Nephron (organoid): ENCODE results near the gene F8.
"Not testable (repeated sequence)": the region's sequence is repeated elsewhere in the genome, so short reads cannot be mapped to it uniquely, and the experiment has no call there.

Experiments
- H3K27ac Mint-ChIP-seq, 3 experiments: 2 replicates each; pipeline ENCODE4 v1.8.0; 2020; ENCODE audit warnings: mixed read lengths in 3 of 3, mild to moderate bottlenecking in 2 of 3, moderate library complexity in 1 of 3
- H3K27me3 Mint-ChIP-seq: 2 replicates; pipeline ENCODE4 v1.8.0; 2021; ENCODE audit warnings: low read depth, mild to moderate bottlenecking, moderate library complexity, mixed read lengths
- H3K36me3 Mint-ChIP-seq: 2 replicates; pipeline ENCODE4 v1.8.0; 2020; ENCODE audit warnings: low read depth, mixed read lengths
- H3K4me1 Mint-ChIP-seq: 2 replicates; pipeline ENCODE4 v1.8.0; 2020; ENCODE audit warnings: mixed read lengths
- H3K4me3 Mint-ChIP-seq, 3 experiments: 2 replicates each; pipeline ENCODE4 v1.8.0; 2020; ENCODE audit warnings: mild to moderate bottlenecking in 3 of 3, mixed read lengths in 3 of 3, moderate library complexity in 2 of 3
- H3K9me3 Mint-ChIP-seq: 2 replicates; pipeline ENCODE4 v1.8.0; 2020; ENCODE audit warnings: mixed read lengths
- CTCF ChIP-seq, 3 experiments: fragments of 200-600 bp; sonication (generic); IDR thresholded peaks; one replicate each; pipeline ENCODE4 v1.5.0; 2021; ENCODE audit warnings: antibody characterized with exemption in 3 of 3; ENCODE audit not compliant: unreplicated experiment in 3 of 3

F8 gene

GRCh38 chrX:154914052-154914451 is 108.5 kb downstream of the F8 start:
- Mint-ChIP-seq H3K4me1 (no peaks in the 10 kb centered on the region), H3K4me3 (no peak overlapping the region), H3K9me3 (peaks cover 32% of the 10 kb centered on the region), H3K27ac (no peak overlapping the region), H3K36me3 (no peaks in the 10 kb centered on the region), H3K27me3 (no peaks in the 10 kb centered on the region)
- no peak for TF ChIP-seq CTCF (IDR thresholded peaks at IDR 0.05; ENCODE audit: unreplicated experiment in 3 of 3)

GRCh38 chrX:154910528-154910927 is 112.0 kb downstream of the F8 start:
- H3K36me3 Mint-ChIP-seq, H3K27me3 Mint-ChIP-seq, H3K4me1 Mint-ChIP-seq, H3K4me3 Mint-ChIP-seq, H3K27ac Mint-ChIP-seq: not testable (repeated sequence)
- peaks cover 32% of the 10 kb centered on the region for H3K9me3 Mint-ChIP-seq

GRCh38 chrX:154910048-154910447 is 112.5 kb downstream of the F8 start:
- H3K36me3 Mint-ChIP-seq, H3K4me3 Mint-ChIP-seq, H3K4me1 Mint-ChIP-seq, H3K27ac Mint-ChIP-seq, H3K27me3 Mint-ChIP-seq: not testable (repeated sequence)
- peaks cover 32% of the 10 kb centered on the region for H3K9me3 Mint-ChIP-seq

DNA sequence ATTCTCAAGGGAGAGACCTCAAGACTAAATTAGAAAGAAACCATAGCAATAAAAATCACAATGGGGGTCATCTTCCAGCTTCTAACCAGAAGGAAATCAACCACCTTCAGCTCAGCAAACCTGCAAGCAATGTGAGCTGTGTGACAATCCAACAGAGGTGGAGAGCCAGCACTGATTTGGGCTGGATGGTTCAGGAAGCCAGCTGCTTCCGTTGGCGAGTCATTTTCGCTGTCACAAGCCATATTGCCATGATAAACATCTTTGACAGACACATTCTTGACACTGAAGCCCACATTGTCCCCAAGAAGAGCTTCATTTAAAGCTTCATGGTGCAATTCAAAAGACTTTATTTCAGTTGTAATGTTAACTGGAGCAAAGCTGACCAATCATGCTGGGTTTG is 113.7 kb downstream of the F8 start:
- Mint-ChIP-seq H3K4me3 (no peak overlapping the region), H3K27ac (no peak overlapping the region), H3K4me1 (no peaks in the 10 kb centered on the region), H3K36me3 (no peaks in the 10 kb centered on the region), H3K9me3 (peaks cover 23% of the 10 kb centered on the region), H3K27me3 (no peaks in the 10 kb centered on the region)
- TF ChIP-seq CTCF (IDR thresholded peaks at IDR 0.05; ENCODE audit: unreplicated experiment in 3 of 3) = no peak

DNA sequence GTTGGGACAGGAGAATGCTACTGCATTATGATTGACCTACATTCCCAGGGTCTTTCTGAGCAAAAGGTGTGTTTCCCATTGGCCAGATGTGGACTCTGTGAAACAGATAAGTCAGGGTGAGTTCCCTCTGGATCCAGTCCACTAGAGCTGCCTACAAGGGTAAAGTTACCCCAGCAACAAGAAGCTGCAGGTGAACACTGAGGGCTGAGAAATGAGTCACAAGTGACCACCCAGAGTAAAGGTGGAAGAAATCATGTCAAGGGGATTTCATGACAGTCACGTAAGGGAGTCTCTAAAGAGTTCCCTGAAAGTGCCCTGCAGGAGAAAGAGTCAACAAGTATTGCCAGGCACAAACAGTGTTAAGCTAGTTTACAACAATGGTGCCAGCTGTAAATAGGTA is 120.1 kb downstream of the F8 start:
- Mint-ChIP-seq H3K36me3 (no peaks in the 10 kb centered on the region), H3K4me1 (no peaks in the 10 kb centered on the region), H3K27me3 (no peaks in the 10 kb centered on the region), H3K4me3 (no peak overlapping the region), H3K9me3 (no peaks in the 10 kb centered on the region), H3K27ac (no peak overlapping the region)
- TF ChIP-seq CTCF (IDR thresholded peaks at IDR 0.05; ENCODE audit: unreplicated experiment in 3 of 3) = no peak

- H3K36me3 Mint-ChIP-seq = no peaks in the 10 kb centered on the region
- no peaks in the 10 kb centered on the region for H3K4me1 Mint-ChIP-seq
- no peak overlapping the region for H3K27ac Mint-ChIP-seq
- no peak for TF ChIP-seq CTCF (IDR thresholded peaks at IDR 0.05; ENCODE audit: unreplicated experiment in 3 of 3)
- H3K9me3 Mint-ChIP-seq = peaks cover 3% of the 10 kb centered on the region
- no peak overlapping the region for H3K4me3 Mint-ChIP-seq
- H3K27me3 Mint-ChIP-seq = no peaks in the 10 kb centered on the region
Observed at GRCh38 chrX:154900323-154900722, 122.2 kb downstream of the F8 start.

GRCh38 chrX:154892296-154892695 is 130.2 kb downstream of the F8 start:
- no peaks in the 10 kb centered on the region for H3K4me1 Mint-ChIP-seq
- H3K27ac Mint-ChIP-seq = no peak overlapping the region
- no peaks in the 10 kb centered on the region for H3K27me3 Mint-ChIP-seq
- no peaks in the 10 kb centered on the region for H3K36me3 Mint-ChIP-seq
- H3K4me3 Mint-ChIP-seq = no peak overlapping the region
- H3K9me3 Mint-ChIP-seq = peaks cover 3% of the 10 kb centered on the region
- no peak for TF ChIP-seq CTCF (IDR thresholded peaks at IDR 0.05; ENCODE audit: unreplicated experiment in 3 of 3)
